Measurements from ENCODE around the gene CHN2.

CHN2 gene

DNA sequence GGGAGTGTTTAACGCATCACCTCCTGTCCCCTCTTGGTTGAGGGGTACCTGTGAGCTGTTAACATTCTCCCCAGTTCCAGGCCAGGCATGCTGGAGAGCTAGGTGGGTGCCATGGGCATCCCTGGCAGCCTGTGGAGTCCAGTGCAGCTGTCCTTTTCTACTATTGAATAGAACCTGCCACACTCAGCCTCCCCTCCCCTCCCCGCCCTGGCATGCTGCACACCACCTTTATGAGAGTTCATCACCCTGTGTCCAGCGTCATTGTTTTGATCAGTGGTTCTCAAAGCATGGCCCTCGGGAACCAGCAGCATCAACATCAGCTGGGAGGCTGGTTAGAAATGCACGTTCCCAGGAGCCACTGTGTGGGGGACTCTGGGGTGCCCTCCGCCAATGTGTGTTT lies 211.8 kb downstream of the CHN2 start:
- Histone ChIP-seq H3K9ac (ENCODE audit: low read depth in 1 of 2, low read length in 2 of 2) (no peak overlapping the region), H3K4me1 (ENCODE audit: control insufficient read depth in 1 of 2, insufficient read depth in 2 of 2, low read length in 2 of 2) (peaks cover 7% of the 10 kb centered on the region in 2 donors), H3K27me3 (ENCODE audit: control insufficient read depth in 1 of 2, insufficient read depth in 2 of 2, low read length in 2 of 2) (no peaks in the 10 kb centered on the region), H3K4me3 (ENCODE audit: low read depth in 1 of 2, low read length in 2 of 2) (no peak overlapping the region), H3K27ac (ENCODE audit: low read depth, low read length) (no peak overlapping the region), H3K9me3 (ENCODE audit: control insufficient read depth in 1 of 2, low read length in 2 of 2) (no peaks in the 10 kb centered on the region), H3K36me3 (ENCODE audit: control insufficient read depth in 1 of 2, insufficient read depth in 2 of 2, low read length in 2 of 2) (peaks cover 0 to 2% of the 10 kb centered on the region in 2 donors)

- H3K27me3 ChIP-seq (ENCODE audit: control insufficient read depth in 1 of 2, insufficient read depth in 2 of 2, low read length in 2 of 2), result no peaks in the 10 kb centered on the region
- peaks cover 0 to 2% of the 10 kb centered on the region in 2 donors for H3K36me3 ChIP-seq (ENCODE audit: control insufficient read depth in 1 of 2, insufficient read depth in 2 of 2, low read length in 2 of 2)
- H3K9me3 ChIP-seq (ENCODE audit: control insufficient read depth in 1 of 2, low read length in 2 of 2), result no peaks in the 10 kb centered on the region
- no peak overlapping the region for H3K27ac ChIP-seq (ENCODE audit: low read depth, low read length)
- H3K9ac ChIP-seq (ENCODE audit: low read depth in 1 of 2, low read length in 2 of 2), result no peak overlapping the region
- H3K4me1 ChIP-seq (ENCODE audit: control insufficient read depth in 1 of 2, insufficient read depth in 2 of 2, low read length in 2 of 2), result peaks cover 11% of the 10 kb centered on the region in 2 donors
- no peak overlapping the region for H3K4me3 ChIP-seq (ENCODE audit: low read depth in 1 of 2, low read length in 2 of 2)
Measured at GRCh38 chr7:29408841-29409243, 214.3 kb downstream of the CHN2 start.

DNA sequence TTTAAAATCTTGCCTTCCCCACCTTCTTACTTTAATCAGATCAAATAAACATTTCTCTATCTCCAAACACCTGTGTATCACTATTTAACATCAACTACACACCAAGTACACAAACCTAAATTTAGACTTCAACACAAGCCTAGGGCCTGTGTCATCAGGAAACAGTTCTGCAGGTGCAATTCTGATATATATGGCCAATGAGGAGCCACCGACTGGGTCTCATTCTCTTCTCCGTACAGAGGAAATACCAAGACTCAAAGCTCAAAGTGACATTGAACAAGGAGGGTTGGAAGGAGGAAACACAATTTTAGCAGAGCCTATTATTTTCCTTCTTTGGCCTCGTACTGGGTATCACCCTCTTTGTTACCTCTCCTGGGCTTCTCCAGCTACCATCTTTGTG lies 216.4 kb downstream of the CHN2 start:
- H3K27ac ChIP-seq (ENCODE audit: low read depth, low read length), result no peak overlapping the region
- H3K4me1 ChIP-seq (ENCODE audit: control insufficient read depth in 1 of 2, insufficient read depth in 2 of 2, low read length in 2 of 2), result peaks cover 19 to 26% of the 10 kb centered on the region in 2 donors
- no peaks in the 10 kb centered on the region for H3K27me3 ChIP-seq (ENCODE audit: control insufficient read depth in 1 of 2, insufficient read depth in 2 of 2, low read length in 2 of 2)
- no peak overlapping the region for H3K9ac ChIP-seq (ENCODE audit: low read depth in 1 of 2, low read length in 2 of 2)
- peaks cover 0 to 2% of the 10 kb centered on the region in 2 donors for H3K36me3 ChIP-seq (ENCODE audit: control insufficient read depth in 1 of 2, insufficient read depth in 2 of 2, low read length in 2 of 2)
- no peak overlapping the region for H3K4me3 ChIP-seq (ENCODE audit: low read depth in 1 of 2, low read length in 2 of 2)
- no peaks in the 10 kb centered on the region for H3K9me3 ChIP-seq (ENCODE audit: control insufficient read depth in 1 of 2, low read length in 2 of 2)

GRCh38 chr7:29412912-29413311 lies 218.3 kb downstream of the CHN2 start:
- Histone ChIP-seq H3K9ac (ENCODE audit: low read depth in 1 of 2, low read length in 2 of 2) (no peak overlapping the region), H3K27ac (ENCODE audit: low read depth, low read length) (no peak overlapping the region), H3K36me3 (ENCODE audit: control insufficient read depth in 1 of 2, insufficient read depth in 2 of 2, low read length in 2 of 2) (no peaks in the 10 kb centered on the region), H3K4me1 (ENCODE audit: control insufficient read depth in 1 of 2, insufficient read depth in 2 of 2, low read length in 2 of 2) (peaks cover 21 to 29% of the 10 kb centered on the region in 2 donors), H3K9me3 (ENCODE audit: control insufficient read depth in 1 of 2, low read length in 2 of 2) (no peaks in the 10 kb centered on the region), H3K27me3 (ENCODE audit: control insufficient read depth in 1 of 2, insufficient read depth in 2 of 2, low read length in 2 of 2) (no peaks in the 10 kb centered on the region), H3K4me3 (ENCODE audit: low read depth in 1 of 2, low read length in 2 of 2) (no peak overlapping the region)

DNA sequence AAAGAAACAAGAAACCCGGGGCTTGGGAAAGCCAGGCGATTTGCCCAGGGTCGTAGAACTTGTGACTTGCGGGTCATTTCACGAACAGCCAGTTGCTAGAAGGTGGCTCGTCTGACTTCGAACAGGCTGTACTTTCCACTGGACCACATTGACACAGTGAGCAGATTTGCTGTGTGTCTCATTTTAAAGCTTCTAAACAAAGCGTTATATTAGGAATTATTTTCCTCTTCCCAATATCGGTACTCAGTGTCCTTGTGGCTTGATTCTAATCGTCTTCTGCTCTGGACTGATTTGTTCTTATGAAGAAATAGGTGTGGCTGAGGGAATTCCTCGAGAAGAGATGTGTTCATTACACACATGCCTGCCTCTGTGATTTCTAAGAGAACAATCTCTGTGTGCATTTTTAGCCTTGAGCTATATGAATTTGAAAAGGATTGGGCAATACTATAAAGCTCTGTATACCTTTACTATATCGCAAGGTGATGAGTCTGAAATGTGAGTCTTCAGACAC lies 219.1 kb downstream of the CHN2 start:
- Histone ChIP-seq H3K36me3 (ENCODE audit: control insufficient read depth in 1 of 2, insufficient read depth in 2 of 2, low read length in 2 of 2) (no peaks in the 10 kb centered on the region), H3K27me3 (ENCODE audit: control insufficient read depth in 1 of 2, insufficient read depth in 2 of 2, low read length in 2 of 2) (no peaks in the 10 kb centered on the region), H3K4me3 (ENCODE audit: low read depth in 1 of 2, low read length in 2 of 2) (no peak overlapping the region), H3K9ac (ENCODE audit: low read depth in 1 of 2, low read length in 2 of 2) (no peak overlapping the region), H3K27ac (ENCODE audit: low read depth, low read length) (no peak overlapping the region), H3K4me1 (ENCODE audit: control insufficient read depth in 1 of 2, insufficient read depth in 2 of 2, low read length in 2 of 2) (peaks cover 21 to 29% of the 10 kb centered on the region in 2 donors), H3K9me3 (ENCODE audit: control insufficient read depth in 1 of 2, low read length in 2 of 2) (no peaks in the 10 kb centered on the region)

GRCh38 chr7:29414216-29414615 lies 219.6 kb downstream of the CHN2 start:
- H3K27ac ChIP-seq (ENCODE audit: low read depth, low read length), result no peak overlapping the region
- H3K4me3 ChIP-seq (ENCODE audit: low read depth in 1 of 2, low read length in 2 of 2), result no peak overlapping the region
- no peaks in the 10 kb centered on the region for H3K9me3 ChIP-seq (ENCODE audit: control insufficient read depth in 1 of 2, low read length in 2 of 2)
- peaks cover 21 to 29% of the 10 kb centered on the region in 2 donors for H3K4me1 ChIP-seq (ENCODE audit: control insufficient read depth in 1 of 2, insufficient read depth in 2 of 2, low read length in 2 of 2)
- no peaks in the 10 kb centered on the region for H3K36me3 ChIP-seq (ENCODE audit: control insufficient read depth in 1 of 2, insufficient read depth in 2 of 2, low read length in 2 of 2)
- no peak overlapping the region for H3K9ac ChIP-seq (ENCODE audit: low read depth in 1 of 2, low read length in 2 of 2)
- no peaks in the 10 kb centered on the region for H3K27me3 ChIP-seq (ENCODE audit: control insufficient read depth in 1 of 2, insufficient read depth in 2 of 2, low read length in 2 of 2)

- Histone ChIP-seq H3K27ac (ENCODE audit: low read depth, low read length) (no peak overlapping the region), H3K9ac (ENCODE audit: low read depth in 1 of 2, low read length in 2 of 2) (no peak overlapping the region)
Measured at GRCh38 chr7:29415215-29415614, 220.6 kb downstream of the CHN2 start.

GRCh38 chr7:29416276-29416937 lies 221.8 kb downstream of the CHN2 start:
- H3K4me1 ChIP-seq (ENCODE audit: control insufficient read depth in 1 of 2, insufficient read depth in 2 of 2, low read length in 2 of 2), result peaks cover 21 to 29% of the 10 kb centered on the region in 2 donors
- H3K27me3 ChIP-seq (ENCODE audit: control insufficient read depth in 1 of 2, insufficient read depth in 2 of 2, low read length in 2 of 2), result no peaks in the 10 kb centered on the region
- H3K27ac ChIP-seq (ENCODE audit: low read depth, low read length), result no peak overlapping the region
- H3K4me3 ChIP-seq (ENCODE audit: low read depth in 1 of 2, low read length in 2 of 2), result no peak overlapping the region
- no peak overlapping the region for H3K9ac ChIP-seq (ENCODE audit: low read depth in 1 of 2, low read length in 2 of 2)
- no peaks in the 10 kb centered on the region for H3K9me3 ChIP-seq (ENCODE audit: control insufficient read depth in 1 of 2, low read length in 2 of 2)
- H3K36me3 ChIP-seq (ENCODE audit: control insufficient read depth in 1 of 2, insufficient read depth in 2 of 2, low read length in 2 of 2), result no peaks in the 10 kb centered on the region

More at GRCh38 chr7:29415215-29415614, 220.6 kb downstream of the CHN2 start:
- Histone ChIP-seq H3K27me3 (ENCODE audit: control insufficient read depth in 1 of 2, insufficient read depth in 2 of 2, low read length in 2 of 2) (no peaks in the 10 kb centered on the region), H3K36me3 (ENCODE audit: control insufficient read depth in 1 of 2, insufficient read depth in 2 of 2, low read length in 2 of 2) (no peaks in the 10 kb centered on the region), H3K4me3 (ENCODE audit: low read depth in 1 of 2, low read length in 2 of 2) (no peak overlapping the region), H3K4me1 (ENCODE audit: control insufficient read depth in 1 of 2, insufficient read depth in 2 of 2, low read length in 2 of 2) (peaks cover 21 to 29% of the 10 kb centered on the region in 2 donors), H3K9me3 (ENCODE audit: control insufficient read depth in 1 of 2, low read length in 2 of 2) (no peaks in the 10 kb centered on the region)

GRCh38 chr7:29416938-29417305 lies 222.3 kb downstream of the CHN2 start:
- no peaks in the 10 kb centered on the region for H3K36me3 ChIP-seq (ENCODE audit: control insufficient read depth in 1 of 2, insufficient read depth in 2 of 2, low read length in 2 of 2)
- no peaks in the 10 kb centered on the region for H3K9me3 ChIP-seq (ENCODE audit: control insufficient read depth in 1 of 2, low read length in 2 of 2)
- no peaks in the 10 kb centered on the region for H3K27me3 ChIP-seq (ENCODE audit: control insufficient read depth in 1 of 2, insufficient read depth in 2 of 2, low read length in 2 of 2)
- H3K27ac ChIP-seq (ENCODE audit: low read depth, low read length), result no peak overlapping the region
- no peak overlapping the region for H3K4me3 ChIP-seq (ENCODE audit: low read depth in 1 of 2, low read length in 2 of 2)
- H3K4me1 ChIP-seq (ENCODE audit: control insufficient read depth in 1 of 2, insufficient read depth in 2 of 2, low read length in 2 of 2), result peaks cover 21 to 29% of the 10 kb centered on the region in 2 donors
- H3K9ac ChIP-seq (ENCODE audit: low read depth in 1 of 2, low read length in 2 of 2), result no peak overlapping the region

GRCh38 chr7:29418056-29418455 lies 223.5 kb downstream of the CHN2 start:
- H3K27ac ChIP-seq (ENCODE audit: low read depth, low read length), result no peak overlapping the region
- no peaks in the 10 kb centered on the region for H3K27me3 ChIP-seq (ENCODE audit: control insufficient read depth in 1 of 2, insufficient read depth in 2 of 2, low read length in 2 of 2)
- peaks cover 29 to 39% of the 10 kb centered on the region in 2 donors for H3K4me1 ChIP-seq (ENCODE audit: control insufficient read depth in 1 of 2, insufficient read depth in 2 of 2, low read length in 2 of 2)
- no peak overlapping the region for H3K9ac ChIP-seq (ENCODE audit: low read depth in 1 of 2, low read length in 2 of 2)
- H3K36me3 ChIP-seq (ENCODE audit: control insufficient read depth in 1 of 2, insufficient read depth in 2 of 2, low read length in 2 of 2), result no peaks in the 10 kb centered on the region
- H3K9me3 ChIP-seq (ENCODE audit: control insufficient read depth in 1 of 2, low read length in 2 of 2), result no peaks in the 10 kb centered on the region
- H3K4me3 ChIP-seq (ENCODE audit: low read depth in 1 of 2, low read length in 2 of 2), result no peak overlapping the region
